Fibroblast of skin of right biceps (primary cell): ENCODE data around the gene MORC1.
"Not testable (repeated sequence)": the region's sequence is repeated elsewhere in the genome, so short reads cannot be mapped to it uniquely, and the experiment has no call there.

Experiments used
- DNase-seq: peaks from one replicate; pipeline ENCODE4 v3.0.0-alpha.2; 2013

MORC1 gene

GRCh38 chr3:109095166-109095565 is 22.8 kb downstream of the MORC1 start:
- DNase-seq, result no peak

- DNase-seq, result no peak
Observed at GRCh38 chr3:109093561-109093960, 24.4 kb downstream of the MORC1 start.

- no peak for DNase-seq
Observed at GRCh38 chr3:109091846-109092245, 26.1 kb downstream of the MORC1 start.

- peak; percentile 9 for DNase-seq
Observed at GRCh38 chr3:109089265-109089664, 28.7 kb downstream of the MORC1 start.

- peak; percentile 26 for DNase-seq
Observed at GRCh38 chr3:109081746-109082510, 36.0 kb downstream of the MORC1 start.

GRCh38 chr3:109080090-109080489 is 37.8 kb downstream of the MORC1 start:
- not testable (repeated sequence) for DNase-seq

GRCh38 chr3:109073116-109073515 is 44.8 kb downstream of the MORC1 start:
- no peak for DNase-seq

GRCh38 chr3:109072194-109072593 is 45.7 kb downstream of the MORC1 start:
- no peak for DNase-seq

- no peak for DNase-seq
Observed at GRCh38 chr3:109071350-109072142, 46.4 kb downstream of the MORC1 start.

GRCh38 chr3:109070211-109070610 is 47.7 kb downstream of the MORC1 start:
- DNase-seq, result no peak

GRCh38 chr3:109066864-109067263 is 51.1 kb downstream of the MORC1 start:
- no peak for DNase-seq

GRCh38 chr3:109059264-109059663 is 58.7 kb downstream of the MORC1 start:
- DNase-seq, result no peak

GRCh38 chr3:109057616-109058015 is 60.3 kb downstream of the MORC1 start:
- DNase-seq, result no peak

GRCh38 chr3:109057056-109057455 is 60.9 kb downstream of the MORC1 start:
- no peak for DNase-seq

- DNase-seq, result peak; percentile 3
Observed at GRCh38 chr3:109050591-109051167, 67.3 kb downstream of the MORC1 start.

GRCh38 chr3:109047366-109047765 is 70.6 kb downstream of the MORC1 start:
- no peak for DNase-seq

GRCh38 chr3:109045271-109046040 is 72.5 kb downstream of the MORC1 start:
- DNase-seq, result no peak

- no peak for DNase-seq
Observed at GRCh38 chr3:109035082-109035481, 82.9 kb downstream of the MORC1 start.

GRCh38 chr3:109033000-109033660 is 84.8 kb downstream of the MORC1 start:
- no peak for DNase-seq

GRCh38 chr3:109028753-109029152 is 89.2 kb downstream of the MORC1 start:
- DNase-seq, result no peak

- DNase-seq, result no peak
Observed at GRCh38 chr3:109026821-109027220, 91.1 kb downstream of the MORC1 start.

GRCh38 chr3:109025896-109026295 is 92.0 kb downstream of the MORC1 start:
- DNase-seq, result no peak
